T-helper 1 cell treated with Interleukin-12 subunit alpha and Interleukin-12 subunit beta and Interleukin-4 antibody, amounts not matched to agents 30 ng/mL and 1 ng/mL, for 36 hours (primary cell): ENCODE results near the gene KRT80. TPM values are rescaled to one million over a fixed set of nuclear protein-coding genes. Genes with fewer than 3 reads are reported as not detected.

ENCODE experiments used
- intact Hi-C: fragments of 100-400 bp; cut with micrococcal nuclease; formaldehyde crosslinking; loops from one replicate; pipeline ENCODE4 v1.15.1; 2024
- total RNA-seq: library from RNA; stranded (reverse); gene quantifications from 2 replicates; pipeline ENCODE4 v1.2.3, GENCODE V29; 2022

The KRT80 gene
- total RNA-seq, 1 donor from 2014 or later = not detected

- intact Hi-C loops = loop anchor here (1.0 to 2.0 kb wide), 5 partner anchors 55 to 824 kb away; no protein-coding TSS in a partner anchor
Observed at GRCh38 chr12:52157566-52158150, 34.2 kb downstream of the KRT80 start.

DNA sequence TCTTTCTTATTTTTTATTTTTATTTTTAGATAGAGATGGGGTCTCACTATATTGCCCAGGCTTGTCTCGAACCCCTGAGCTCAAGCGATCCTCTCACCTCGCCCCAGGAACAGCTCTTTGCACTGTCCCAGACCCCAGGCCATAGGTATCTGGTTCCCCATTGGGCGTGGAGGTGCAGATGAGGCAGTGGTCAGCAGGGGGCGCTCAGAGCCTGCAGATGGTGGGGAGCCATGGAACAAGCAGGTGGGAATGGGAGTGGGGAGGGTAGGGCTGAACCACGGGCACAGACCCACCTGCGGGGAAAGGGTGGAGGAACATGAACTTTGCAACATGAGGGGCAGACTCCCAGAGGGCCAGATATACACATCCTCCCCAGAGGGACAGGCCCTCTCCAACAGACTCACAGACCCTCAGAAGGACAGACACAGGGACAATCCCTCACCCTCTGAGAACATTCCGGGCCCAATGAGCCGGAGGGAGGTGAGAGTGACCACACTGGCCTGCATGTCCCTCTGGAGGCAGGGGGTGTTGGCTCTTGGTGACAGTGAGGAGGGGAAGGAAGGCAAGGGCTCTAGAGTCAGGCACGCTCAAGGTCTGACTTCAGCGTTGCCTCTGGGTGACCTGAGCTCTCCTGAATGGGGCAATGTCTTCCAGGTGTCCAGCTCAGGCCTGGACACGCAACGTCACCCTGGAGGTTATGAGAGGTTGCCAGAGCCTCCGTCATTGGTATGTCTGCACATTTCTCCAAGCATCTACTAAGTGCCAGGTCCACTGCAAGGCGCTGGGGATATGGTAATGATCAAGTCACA lies 34.9 kb downstream of the KRT80 start:
- intact Hi-C loops = loop anchor here (1.0 to 2.0 kb wide), 8 partner anchors 56 to 824 kb away; no protein-coding TSS in a partner anchor

- intact Hi-C loops = loop anchor here (1.0 to 2.0 kb wide), 6 partner anchors 56 to 723 kb away; no protein-coding TSS in a partner anchor
Observed at GRCh38 chr12:52156311-52156710, 35.5 kb downstream of the KRT80 start.

- intact Hi-C loops = no loop called here
Observed at GRCh38 chr12:52155048-52155868, 36.6 kb downstream of the KRT80 start.

DNA sequence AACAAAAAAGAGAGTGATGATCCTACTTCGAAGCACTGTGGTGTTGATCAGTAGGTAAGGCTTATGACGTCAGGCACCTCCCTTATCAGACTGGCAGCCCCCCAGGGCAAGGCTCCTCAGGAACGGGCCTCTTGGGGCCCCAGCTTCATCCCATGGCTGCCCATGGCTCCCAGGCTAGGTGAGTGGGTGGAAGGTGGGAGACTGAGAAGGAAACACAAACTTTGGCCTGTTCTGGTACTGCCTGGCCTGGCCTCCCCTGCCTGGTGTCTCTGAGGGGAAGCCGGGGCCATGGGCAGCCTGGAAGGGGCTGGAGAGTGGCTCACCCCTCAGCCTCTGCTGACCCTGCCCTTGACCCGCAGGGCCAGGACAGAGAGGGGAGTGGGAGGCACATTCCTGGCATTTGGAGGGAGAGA lies 38.9 kb downstream of the KRT80 start:
- intact Hi-C loops = loop anchor here (1.0 kb wide), 2 partner anchors 174 to 726 kb away; no protein-coding TSS in a partner anchor

DNA sequence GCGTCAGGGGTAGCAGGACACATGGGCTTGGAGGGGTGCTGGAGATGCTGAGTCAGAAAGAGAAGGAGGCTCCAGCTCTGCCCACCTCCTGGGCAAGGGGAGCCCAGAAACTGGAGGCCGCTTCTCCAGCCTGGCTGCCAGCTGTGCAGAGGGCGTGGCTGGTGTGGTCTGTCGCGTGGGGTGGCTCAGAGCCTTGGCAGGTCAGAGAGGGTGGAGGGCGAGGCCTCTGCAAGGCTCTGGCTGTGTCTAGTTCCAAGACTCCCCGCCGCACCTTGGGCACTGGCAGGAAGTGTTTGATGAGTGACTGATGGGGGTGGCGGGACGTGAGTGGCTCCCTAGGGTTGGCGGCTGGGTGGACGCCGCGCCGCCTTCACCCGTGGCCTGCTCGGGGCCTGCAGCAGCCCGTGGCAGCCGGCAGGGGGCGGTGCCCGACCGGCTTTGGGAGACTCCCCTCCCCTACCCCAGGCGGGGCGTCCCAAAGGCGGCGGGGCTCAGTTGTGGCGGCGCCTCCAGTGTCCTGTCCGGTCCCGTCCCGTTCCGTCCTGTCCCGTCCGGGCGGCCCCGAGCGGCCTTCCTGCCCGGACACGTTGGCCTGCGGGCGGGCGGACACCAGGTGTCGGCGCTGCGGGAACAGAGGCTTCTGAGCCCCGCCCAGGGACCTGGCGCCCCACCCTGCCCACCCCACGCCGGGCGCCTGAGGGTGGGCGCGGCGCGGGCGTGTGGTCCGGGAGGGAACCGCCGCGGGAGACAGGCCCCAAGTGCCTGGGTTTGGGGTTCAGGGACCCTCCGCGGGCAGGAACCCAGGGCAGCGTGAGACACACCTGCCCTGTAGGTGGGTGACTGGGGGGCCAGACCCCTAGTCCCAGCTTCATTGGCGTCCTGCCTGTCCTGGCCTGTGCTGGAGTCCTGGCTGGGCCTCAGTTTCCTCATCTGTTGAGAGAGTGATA lies 39.7 kb downstream of the KRT80 start:
- intact Hi-C loops = loop anchor here (1.0 kb wide), 2 partner anchors 175 to 727 kb away; no protein-coding TSS in a partner anchor

DNA sequence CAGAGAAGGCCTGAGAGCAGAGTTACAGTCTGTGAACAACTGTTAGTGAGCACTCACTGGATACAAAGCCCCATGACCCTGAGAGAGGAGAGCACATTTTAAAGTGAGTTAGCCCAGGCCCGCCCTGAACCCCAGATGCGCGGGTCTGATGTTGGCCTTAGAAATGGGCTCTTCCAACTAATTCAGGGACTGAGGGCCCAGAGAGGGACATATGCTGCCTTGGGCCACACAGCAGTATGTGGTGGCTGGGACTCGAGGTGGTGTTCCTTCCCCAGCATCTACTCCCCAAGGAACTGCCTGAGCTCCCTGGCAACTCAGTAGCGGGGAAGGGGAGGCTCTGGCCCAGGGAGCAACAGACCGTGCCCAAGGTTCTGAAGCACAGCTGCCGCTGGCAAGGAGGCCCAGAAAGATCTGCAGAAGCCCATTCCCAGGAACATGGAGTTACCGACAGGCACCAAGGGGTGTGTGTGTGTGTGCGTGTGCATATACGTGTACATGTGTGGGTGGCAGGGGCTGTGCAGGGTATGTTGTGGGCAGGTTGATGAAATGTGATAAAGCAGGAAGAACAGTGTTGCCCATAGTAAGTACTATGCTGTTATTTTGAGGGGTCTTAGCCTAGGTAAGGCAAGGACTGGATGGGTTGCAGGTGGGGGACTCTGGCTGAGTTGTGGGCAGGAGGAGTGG lies 40.5 kb downstream of the KRT80 start:
- intact Hi-C loops = no loop called here

- intact Hi-C loops = no loop called here
Observed at GRCh38 chr12:52149651-52150241, 42.1 kb downstream of the KRT80 start.

GRCh38 chr12:52149182-52149641 lies 42.6 kb downstream of the KRT80 start:
- intact Hi-C loops = no loop called here

GRCh38 chr12:52148464-52149181 lies 43.2 kb downstream of the KRT80 start:
- intact Hi-C loops = no loop called here

DNA sequence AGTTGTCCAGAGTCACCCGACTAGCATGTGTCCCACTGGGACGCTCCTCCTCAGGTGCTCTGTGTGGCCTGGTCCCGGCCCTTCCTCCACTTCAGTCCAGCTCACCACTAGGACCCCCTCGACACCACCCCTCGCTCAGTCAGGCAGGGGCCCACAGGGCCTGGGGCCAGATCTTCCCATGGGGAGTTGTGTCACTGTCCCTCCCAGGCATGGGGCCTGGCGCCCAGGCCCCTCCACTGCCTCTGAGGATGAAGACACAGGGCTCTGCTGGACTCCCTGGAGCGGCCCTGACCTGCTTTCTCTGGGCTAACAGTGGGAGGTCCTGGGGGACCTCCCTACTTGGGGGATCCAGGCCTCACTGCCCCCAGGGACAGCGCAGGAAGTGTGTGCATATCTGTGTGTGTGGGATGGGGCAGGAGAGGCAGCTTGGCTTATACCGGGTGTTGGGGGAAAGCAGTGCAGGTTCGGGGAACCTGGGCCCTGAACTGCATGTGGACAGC lies 43.8 kb downstream of the KRT80 start:
- intact Hi-C loops = no loop called here

DNA sequence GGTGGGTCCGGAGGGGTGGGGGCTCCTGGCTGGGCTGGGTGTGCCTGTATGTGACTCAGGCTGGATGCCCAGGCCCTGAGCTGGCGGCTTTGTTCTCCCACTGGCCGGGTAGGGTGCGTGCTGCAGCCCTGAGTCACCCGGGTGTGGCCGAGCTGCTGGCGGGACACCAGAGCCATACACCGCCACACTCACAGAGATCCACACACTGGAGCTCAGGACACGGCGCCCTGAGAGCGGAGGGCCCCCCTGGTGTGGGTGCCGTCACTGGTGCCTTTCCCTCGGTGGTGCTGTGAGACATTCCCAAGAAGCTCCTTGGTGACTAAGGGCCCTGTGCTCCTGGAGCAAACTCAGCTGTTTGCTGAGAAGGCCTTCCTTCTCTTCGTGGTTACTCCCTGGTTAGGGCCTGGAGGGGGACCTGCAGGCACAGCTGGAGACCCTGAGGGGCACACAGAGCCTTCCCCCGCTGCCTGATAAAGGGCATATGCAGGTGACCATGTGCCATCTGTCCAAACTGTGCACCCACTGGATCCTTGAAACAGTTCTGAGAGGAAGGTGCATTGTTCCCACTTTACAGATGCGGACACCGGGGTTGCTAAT lies 44.3 kb downstream of the KRT80 start:
- intact Hi-C loops = no loop called here

DNA sequence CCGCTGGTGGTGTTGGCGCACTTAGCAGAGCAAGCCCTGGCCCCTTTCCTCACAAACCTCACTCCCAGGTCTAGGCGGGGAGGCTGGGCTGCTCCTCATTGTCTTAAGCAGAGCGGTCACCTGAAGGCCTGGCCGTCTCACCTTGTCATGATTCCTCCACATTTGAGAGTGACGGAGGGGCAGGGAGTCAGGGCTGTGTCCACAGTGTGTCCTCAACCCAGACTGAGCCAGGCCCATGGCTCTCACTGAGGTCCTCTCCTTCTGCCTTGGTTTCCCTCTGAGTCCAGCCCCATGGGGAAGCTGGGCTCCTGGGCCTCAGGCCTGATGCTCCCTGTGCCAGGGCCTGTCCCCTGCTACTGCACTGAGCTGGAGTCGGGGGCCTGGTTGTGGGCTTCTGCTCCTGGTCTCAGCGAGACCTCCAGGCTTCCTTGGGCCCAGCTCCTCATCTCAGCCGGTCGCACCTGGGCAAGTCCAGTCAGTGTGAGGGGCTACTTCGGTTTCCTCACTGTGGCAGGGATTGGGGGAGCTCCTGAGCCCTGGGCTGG lies 44.9 kb downstream of the KRT80 start:
- intact Hi-C loops = no loop called here

DNA sequence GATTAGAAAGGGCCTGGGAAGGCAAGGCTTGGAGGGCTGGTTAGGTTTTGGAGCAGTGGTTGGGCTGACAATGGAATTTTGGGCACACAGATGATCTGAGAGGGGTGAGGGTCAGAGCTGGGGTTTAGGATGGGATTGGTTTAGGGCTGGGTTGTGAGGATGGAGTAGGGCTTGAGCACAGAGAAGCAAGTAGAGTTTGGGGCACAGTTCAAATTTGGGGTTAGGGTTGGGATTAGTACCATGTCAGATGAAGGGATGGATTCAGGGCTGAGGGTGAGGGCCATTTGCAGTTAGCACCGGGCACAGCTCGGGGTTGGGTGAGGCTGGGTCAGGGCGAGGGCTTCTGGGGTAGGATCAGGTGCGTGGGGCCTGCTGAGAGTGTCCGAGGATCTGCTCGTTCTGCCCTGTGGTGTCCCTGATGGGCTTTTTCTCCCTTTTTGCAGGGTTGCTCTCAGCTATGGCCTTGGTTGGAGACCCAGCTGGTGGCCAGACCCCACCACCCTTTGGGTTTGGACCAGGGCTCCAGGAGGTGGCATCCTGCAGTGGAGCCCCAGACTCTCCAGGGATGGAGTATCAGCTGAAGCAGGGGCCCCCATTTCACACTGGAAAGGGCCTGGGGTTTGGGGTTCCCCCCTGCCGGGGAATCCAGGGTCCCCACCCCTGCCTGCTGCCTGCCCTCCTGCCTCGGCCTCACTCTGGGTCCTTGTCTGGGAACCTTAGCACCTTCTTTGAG lies 45.6 kb downstream of the KRT80 start:
- intact Hi-C loops = no loop called here

GRCh38 chr12:52145228-52146088 lies 46.4 kb downstream of the KRT80 start:
- intact Hi-C loops = no loop called here

- intact Hi-C loops = no loop called here
Observed at GRCh38 chr12:52144512-52145227, 47.1 kb downstream of the KRT80 start.
